ENCODE data around the gene TIFAB. TPM values are rescaled to one million over a fixed set of nuclear protein-coding genes. Genes with fewer than 3 reads are reported as not detected.

Gene TIFAB
- total RNA-seq: not detected

DNA sequence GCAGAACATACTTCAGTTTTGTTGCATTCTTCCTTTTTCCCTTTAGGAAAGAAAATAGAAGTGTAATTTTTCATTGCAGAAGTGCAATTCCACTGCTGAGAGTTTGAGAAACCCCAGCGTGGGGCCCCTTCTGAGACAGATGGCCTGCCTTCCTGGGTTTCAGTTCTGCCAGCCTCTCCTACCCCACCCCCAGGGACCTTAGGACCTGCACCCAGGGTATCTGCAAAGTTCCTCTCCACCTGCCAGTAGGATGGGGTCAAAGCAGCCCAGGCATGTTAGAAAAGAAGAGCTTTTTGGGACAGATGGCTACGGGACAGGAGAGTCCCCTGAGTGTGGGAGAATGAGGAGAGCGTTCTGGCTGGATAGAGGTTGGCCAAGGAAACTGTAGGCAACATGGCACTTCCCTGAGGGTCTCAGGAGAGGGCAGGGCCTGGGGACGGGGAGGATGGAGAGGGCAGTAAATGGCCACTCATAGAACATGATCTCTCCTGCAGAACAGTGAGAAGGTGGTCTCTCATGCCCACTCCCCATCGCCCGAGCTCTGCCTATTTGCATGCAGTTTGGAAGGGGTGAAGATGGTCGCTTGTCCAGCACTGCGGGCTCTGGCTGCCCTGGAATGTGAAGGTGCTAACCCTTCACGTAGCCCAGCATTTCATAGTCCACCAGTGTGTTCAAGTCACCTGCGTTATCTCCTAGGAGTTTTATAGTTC is at the start of gene TIFAB:
TIFAB (minus strand) TSS at position 31 of the 710 bp plus-strand sequence. CDS start 2,412 bp downstream, outside the sequence.

GRCh38 chr5:135447298-135447929 is 4.7 kb downstream of the TIFAB start, which contains the start of gene DCANP1:
Gene DCANP1 (minus strand): TSS chr5:135447348. CDS start chr5:135447108, 240 bp downstream.

DNA sequence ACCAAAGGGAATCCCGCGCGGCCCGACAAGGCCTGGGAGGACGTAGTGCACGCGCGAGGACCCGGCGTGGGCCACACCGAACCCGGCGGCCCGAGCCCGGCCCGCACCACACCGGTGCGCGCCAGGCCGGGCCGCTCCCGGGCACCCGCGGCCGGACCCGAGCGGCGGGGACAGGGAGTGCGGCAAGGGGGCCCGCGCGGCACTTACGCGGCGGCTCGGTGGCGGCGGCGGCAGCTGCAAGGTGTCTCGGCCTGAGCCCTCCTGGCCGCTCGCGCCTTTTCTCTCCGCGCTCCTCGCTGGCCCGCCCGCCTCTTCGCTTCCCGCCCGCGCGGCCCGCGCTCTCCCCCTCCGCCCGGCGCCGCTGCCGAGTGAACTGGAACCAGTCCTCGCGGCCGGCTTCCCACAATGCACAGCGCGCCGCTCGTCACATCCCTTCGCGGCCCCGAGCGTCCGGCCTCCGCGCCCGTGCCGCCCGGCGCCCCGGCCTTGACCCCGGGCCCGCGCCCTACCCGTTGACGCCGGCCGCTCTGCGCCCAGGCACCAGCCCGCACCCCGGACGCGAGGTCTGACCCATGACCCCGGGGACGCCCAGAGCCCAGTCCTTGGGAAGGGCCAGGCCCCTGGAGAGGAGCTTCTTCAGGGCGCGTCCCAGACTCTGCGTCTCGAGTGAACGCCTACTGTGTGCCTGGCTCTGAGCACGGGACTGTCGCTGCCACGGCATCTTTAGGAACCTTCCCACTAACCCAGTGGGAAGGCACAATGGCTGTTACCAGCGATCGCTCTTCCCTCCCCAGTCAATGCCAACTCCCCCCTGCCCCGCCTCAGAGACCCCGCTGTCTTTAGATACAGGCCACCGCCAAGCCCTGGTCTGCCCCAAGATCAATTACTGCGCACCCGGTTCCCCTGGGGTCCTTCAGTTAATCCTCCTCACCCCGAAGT is 53.0 kb downstream of the TIFAB start, which contains the start of gene MACROH2A1:
MACROH2A1 (minus strand) TSS at position 377 of the 939 bp plus-strand sequence. CDS start 10,138 bp downstream, outside the sequence.

Small RNAs within 50 kb of the gene (small RNA-seq; reads per million reads assigned to genes)
- not detected for gene DCANP1 (ENCODE audit: low replicate concordance)

Other genes with a start within 250 kb of the TIFAB start
- gene MACROH2A1, start 53.1 kb downstream of the TIFAB start, total RNA-seq: 213 TPM
- gene DCANP1, start 5.0 kb downstream of the TIFAB start, total RNA-seq: not detected
- 1.6 TPM for gene NEUROG1, start 83.6 kb upstream of the TIFAB start, total RNA-seq
- gene CXCL14, start 126.6 kb upstream of the TIFAB start, total RNA-seq: 7.8 TPM